ENCODE results near the gene MPZL3.

Gene MPZL3

GRCh38 chr11:118176778-118177134 lies 75.4 kb downstream of the MPZL3 start:
- no peak for DNase-seq
